ENCODE results near the gene EGFL7.

Gene EGFL7

DNA sequence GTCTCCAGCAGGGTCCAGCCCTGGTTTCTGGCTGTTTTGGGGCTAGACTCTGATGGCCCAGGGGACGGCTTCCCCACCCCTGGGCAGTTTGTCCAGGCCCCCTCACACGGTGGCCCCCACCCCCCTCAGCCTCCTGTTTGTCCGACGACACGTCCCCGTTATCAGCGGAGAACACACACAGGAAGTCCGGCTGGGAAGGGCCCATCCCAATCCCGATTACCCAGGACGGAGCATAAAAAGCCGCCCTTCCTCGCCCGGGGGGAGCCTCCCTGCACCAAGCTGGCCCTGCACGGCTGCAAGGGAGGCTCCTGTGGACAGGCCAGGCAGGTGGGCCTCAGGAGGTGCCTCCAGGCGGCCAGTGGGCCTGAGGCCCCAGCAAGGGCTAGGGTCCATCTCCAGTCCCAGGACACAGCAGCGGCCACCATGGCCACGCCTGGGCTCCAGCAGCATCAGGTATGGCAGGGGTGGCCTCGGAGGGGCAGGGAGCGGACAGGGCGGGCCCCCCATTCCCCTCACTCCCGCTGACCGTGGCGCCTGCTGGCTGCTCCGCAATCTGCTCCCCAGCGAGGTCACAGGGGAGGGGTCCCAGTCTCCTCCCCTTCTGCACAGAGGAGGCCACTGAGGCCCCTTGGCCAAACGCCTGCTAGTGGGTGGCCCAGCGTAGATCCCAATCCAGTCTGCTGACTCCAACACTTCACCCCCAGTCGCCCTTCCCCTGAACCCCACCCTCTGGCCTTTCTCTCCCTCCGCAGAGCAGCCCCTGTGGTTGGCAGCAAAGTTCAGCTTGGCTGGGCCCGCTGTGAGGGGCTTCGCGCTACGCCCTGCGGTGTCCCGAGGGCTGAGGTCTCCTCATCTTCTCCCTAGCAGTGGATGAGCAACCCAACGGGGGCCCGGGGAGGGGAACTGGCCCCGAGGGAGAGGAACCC lies at the start of gene EGFL7:
EGFL7 (plus strand) TSS at position 261 of the 926 bp plus-strand sequence. CDS start 5,367 bp downstream, outside the sequence.
- no peak for DNase-seq

DNA sequence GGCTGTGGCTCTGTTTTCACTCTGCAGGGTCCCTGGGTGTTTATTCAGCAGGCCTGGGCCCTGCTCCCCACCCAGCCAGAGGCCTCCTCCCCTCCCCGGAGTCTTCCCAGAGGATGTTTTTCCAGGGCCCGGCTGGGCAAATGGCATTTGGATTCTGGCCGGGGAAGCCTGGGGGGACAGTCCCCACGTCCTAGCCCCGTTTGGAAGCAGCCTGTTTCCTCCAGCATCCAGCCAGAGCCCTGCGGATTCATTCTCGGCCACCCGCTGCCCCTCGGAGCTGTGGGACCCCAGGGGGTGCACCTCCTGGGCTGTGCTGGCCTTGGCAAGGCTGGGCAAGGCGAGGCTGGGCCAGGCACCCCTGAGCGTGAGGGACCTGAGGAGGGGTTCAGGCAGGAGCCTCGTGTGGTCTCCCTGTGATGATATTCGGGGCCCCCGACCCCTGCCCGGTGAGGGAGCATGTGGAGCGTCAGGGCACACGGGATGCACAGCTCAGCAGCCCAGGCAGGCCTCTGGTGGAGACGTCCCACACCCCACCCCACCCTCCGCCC lies 48.8 kb upstream of the EGFL7 start:
- DNase-seq = no peak

DNA sequence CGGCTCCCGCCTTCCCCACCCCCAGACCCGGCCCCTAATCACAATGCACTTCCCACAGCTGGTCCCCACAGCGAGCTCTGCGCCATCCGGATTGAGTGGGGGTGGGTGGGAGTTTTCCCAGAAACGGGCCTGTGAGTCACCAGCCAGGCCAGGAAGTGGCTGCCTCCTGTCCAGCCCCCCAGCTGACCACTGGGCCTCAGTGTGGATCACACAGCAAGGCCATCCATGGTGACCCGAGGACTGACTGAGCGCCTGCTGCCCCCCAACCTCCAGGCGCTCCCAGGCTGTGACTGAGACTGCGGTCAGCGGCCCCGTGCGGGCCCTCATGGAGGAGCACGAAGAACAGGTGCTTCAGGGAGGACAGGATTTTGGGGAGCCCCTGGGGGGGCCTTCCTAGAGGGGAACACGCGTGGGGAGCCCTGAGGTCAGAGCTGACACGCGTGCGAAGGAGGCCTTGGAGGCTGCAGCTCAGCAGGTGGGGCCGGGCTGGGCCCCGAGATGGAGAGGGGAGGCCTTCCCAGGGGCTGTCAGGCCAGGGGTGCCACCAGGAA lies 48.3 kb upstream of the EGFL7 start:
- no peak for DNase-seq

DNA sequence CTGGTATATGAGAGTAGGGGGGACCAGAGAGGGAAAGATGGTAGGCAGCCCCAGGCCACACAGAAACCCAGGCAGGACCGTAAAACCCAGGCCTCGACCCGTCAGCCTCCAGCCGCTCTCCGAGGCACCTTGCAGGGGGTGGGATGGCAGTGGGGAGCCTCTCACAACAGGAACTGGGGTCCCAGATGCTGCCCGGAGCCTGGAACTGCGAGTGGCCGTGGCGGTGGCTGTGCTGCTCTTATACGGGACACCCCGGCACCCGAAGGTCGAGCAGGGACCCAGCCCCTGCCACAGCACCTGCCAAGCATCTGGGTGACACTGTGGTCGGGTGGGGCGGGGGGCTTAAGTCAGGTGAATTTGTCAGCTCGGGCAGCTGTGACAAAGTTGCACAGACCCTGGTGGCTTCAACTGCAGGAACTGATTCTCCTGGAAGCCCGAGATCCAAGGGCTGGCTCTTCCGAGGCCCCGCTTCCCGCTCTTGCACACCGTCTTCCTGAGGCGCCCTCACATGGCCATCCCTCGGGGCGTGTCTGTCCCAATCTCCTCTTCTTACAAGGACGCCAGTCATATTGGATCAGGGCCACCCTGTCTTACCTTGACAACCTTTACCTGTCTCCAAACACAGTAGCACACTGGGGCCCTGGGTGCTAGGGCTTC lies 47.6 kb upstream of the EGFL7 start:
- DNase-seq = peak; percentile 8

DNA sequence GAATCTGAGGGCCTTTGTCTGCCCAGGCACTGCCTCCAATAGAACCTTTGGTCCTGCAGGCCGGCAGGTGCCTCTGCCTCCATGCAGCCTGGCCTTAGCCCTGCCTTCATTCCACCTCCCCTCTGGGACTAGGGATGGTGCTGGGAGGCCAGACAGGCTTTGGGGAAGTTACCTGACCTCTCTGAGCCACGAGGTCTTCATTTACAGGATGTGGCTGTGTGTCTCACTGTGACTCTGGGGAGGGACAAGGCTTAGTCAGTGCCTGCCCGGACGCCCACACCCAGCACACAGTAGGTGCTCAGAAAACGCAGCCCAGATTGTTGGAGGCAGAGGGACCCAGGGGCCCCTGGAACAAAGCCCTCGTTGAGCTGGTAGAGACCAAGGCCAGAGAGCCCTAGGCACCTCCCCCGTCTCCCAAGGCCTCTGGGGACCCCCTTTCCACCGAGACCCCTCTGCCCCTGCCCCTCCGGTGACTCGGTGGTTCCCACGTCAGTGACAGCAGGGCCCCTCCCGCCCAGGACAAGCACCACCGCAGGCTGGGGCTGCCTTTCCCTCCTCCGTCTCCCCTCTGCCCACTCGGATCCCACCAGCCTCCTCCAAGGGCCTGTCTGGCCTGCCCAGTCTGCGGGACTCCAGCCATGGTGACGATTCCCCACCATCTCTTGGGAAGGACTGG lies 46.9 kb upstream of the EGFL7 start:
- no peak for DNase-seq

DNA sequence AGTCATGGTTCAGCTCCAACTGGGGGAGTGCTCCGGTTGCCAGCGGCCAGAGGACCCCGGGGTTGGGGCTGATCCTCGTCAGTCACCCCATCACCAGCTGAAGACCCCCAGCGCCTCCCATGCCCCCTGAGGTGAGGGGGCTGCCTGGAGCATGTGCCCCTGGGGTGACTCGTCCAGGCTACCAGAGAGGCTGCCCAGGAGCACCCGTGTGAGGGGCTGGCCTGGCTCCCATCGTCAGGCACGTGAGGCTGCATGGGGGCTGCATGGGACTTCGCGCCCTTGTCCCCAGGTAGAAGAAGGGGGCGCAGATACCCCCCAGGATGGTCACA lies 46.4 kb upstream of the EGFL7 start:
- no peak for DNase-seq

DNA sequence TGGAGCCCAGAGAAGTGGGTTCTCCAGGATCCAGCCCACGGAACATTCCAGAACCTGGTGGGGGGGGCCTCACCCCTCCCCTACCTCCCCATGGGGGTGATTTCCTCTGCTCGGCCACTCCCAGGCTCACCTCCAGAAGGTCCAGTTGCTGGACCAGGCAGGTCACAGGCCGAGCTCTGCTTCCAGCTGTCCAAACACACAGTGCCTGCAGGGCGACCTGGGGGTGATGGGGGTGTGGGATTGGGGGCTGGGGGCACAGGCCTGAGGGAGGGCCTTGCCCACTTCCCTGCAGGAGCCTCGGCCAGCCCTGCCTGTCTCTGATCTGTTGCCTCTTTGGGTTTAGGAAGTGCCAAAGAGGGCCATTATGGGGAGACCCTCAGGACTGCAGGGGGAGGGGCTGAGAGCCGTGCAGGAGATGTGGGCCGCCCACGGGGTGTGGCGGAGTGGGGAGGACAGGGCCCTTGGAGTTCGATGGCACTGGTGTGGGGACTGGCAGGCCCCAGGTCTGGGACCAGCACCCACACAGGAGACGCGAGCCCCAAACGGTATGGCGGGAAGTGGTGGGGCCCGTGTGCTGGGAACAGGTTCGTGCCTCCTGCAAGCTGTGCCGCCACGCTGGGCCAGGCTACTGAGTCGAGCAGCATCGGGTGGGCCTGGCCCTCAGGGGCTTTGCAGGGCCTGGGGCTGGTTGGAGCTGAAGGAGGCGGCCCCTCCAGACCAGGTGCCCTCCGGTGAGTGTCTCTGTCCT lies 45.6 kb upstream of the EGFL7 start:
- no peak for DNase-seq

DNA sequence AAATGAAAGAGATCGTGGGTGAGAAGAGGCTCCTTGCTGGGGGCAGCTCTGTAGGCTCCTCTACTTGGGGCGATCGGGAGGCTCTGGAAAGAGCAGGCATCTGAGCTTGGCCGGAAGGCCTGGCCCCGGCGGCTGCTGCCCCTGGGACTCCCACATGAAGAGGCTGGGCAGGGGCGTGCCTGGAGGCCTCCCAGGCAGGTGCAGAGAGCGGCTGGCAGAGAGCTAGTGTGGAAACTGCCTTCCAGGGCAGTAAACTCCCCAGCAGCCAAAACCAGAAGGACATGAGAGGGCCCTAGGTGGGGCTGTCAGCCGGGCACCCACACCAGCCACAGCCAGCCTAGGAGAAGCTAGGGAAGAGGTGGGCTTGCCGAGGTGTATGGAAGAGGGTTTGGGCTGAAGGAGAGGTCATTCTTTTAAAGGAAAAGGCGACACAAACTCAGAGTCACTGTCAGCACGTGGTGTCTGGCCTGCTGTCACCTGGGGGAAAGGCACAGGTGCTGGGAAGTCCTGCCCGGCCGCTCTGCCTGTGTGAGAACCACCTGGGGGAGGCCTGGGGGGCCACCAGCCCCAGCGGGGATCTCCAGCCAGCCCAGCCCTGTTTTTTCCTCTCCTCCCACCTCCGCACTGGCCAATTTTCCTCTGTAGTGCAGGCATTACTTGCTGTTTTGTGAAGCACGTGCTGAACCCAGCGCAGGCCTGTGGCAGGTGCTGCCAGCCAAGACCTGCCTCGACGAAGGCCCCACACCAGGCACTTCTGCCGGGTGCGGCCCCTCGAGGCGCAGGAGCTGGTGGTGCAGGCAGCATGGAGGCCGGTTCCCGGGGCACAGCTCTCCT lies 44.8 kb upstream of the EGFL7 start:
- DNase-seq = peak; percentile 18

DNA sequence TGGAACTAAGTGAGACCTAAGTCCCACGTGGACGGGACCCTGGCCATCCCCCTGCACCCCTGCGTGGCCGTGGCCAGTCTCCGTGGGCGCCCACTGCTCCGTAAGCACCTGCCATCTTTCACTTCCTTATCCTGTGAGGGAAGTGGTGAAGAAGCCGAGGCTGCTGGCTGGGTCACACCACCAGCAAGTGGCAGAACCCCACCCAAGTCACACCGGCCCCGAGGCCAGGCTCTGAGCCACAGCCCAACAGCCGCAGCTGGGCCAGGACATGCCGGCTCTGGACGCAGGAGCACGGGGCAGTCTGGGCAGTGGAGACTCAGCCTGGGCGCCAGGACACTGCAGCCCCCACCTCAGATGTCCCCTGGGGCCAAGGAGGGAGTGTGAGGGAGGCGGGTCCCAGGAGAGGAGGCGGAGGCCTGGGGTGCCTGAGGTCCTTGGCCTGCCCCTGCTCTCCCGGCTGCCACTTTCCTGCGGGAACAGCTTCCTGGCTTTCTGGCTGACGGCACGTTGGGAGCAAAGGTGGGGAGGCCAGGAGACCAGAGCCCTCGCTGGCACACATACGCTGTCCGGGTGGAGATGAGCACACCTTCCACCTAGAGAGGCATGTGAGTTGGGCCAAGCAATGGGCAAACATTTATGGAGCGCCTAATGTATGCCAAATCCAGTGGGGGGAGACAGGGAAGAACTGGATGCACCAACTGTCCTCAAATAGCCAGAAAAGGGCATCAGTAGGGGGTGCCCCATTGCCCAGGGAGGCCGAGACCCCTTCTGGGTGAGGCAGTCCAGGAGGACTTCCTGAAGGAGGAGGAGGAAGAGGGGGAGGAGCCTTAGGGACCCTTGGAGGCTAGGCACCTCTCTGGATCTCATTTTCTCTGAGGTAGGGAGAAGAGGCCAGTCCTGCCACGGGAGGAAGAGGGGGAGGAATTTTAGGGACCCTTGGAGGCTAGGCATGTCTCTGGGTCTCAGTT lies 43.9 kb upstream of the EGFL7 start:
- DNase-seq = no peak

DNA sequence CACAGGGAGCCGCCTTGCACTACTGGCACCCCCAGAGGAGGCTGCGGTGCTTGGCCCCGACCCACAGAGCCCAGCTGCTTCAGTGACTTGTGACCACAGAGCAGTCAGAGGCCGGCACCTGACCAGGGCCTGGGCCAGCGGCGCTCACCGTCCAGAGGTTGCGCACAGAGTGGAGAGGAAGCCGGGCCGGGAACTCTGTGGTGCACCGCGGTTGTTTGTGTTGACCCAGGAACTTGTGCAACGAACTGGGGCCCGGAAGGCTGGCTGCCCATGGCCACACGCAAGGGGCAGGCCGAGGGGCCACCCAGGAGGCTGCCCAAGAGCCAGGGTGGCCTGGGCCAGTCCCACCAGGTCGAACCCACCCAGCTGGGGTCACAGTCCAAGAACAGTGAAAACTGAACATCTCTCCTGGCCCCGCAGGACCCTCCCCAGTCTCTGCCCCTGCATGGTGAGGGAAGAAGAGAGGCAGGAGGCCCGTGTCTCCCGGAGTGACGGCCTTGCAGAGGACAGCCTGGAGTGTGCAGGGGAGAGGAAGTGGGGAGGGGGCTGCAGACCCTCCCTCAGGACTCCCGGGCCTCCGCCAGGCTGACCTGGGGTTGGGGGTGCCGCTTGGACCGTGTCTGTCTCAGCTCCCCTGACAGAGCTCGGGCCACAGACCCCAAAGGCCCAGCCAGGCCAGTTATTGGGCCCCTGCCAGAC lies 42.8 kb upstream of the EGFL7 start:
- DNase-seq = no peak

DNA sequence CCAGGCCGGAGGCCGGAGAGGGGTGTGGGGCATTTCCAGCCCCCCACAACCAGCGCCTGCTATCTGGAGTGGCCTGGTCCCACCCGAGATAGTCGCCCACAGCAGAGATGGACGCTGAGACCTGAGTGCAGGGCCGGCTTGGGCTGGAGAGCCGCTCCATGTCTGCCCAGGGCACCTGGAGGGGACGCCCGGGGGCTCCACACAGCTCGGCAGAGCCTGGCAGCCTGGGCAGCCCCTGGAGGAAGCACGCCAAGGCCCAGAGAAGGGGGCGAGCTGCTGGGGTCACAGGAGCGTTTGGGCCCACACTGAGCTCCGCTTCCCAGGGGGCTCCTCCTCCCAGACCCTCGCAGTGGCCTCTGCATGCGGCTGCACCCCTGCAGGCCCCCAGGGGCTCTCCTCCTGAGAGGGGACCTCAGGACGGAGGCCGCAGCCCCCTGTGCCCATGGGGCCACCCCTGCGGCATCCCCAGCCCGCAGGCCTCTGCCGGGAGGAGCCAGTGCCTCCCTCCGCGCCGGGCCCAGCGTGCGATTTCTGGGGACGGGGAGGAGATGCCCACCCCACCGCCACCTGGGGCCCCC lies 42.2 kb upstream of the EGFL7 start:
- no peak for DNase-seq

DNA sequence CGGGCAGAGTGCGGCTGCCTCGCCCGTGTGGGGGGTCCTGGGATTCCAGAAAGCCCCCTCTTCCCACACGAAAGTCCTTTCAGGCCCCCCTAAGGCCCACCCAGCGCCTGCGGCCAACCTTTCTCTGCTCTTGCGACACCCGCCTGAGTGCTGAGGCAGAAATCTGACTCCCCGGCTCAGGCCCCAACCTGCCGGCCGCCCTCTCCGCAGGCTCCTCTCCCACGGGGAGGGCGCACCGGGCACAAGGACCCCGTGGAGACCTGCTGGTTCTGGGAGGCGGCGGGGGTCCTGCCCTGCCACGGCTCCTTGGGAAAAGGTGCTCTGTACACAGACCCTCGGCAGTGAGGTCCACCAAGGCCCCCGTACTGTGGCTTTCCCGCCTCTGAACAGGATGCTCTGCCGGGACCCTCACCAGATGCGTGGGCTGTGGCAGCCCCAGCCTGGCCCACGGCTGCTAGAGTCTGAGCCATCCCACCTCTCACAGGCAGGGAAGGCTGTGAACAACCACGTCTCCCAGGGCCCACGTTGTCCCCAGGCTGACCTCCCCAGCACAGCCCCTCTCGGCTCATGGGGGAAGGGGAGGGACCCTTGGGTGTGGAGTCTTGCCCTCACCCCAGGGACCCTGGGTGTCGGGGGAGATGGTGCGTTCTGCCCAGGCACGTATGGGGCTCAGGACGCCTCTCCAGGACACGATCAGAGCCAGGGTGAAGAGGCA lies 41.5 kb upstream of the EGFL7 start:
- DNase-seq = no peak

DNA sequence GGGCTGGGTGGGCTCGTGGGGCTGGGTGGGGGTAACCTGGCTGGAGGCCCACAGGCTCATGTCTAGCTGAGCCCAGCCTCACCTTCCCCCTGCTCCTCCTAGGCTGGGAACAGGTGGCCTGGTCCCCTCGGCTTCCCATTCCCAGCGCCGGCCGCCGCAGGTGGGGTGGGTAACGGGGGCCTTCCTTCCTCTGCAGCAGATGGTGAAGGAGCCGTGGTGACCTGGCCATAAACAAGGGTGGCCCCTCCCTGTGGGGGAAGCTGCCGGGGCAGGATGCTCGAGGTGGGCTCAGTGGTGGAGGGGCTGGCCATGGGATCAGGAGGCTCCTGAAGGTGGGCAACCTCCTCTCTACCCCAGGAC lies 41.0 kb upstream of the EGFL7 start:
- DNase-seq = no peak

DNA sequence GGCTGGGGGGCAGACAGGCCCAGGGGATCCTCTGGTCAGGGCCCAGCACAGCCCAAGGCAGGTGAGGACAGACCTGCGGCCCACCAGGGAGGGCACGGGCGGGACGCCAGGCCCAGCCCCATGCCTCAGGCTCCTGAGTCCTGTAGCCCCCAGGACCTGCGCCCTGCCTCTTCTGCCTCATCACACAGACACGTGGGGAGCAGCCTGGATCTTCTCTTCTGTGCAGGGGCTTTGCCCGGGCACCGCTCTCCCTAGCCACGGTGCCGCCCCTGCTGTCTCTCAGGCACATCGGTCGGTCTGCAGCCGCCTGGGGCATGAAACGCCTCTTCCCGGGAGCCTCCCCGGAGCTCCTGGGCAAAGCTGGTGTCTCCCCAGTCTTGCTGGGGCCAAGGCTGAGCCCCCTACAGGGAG lies 40.2 kb upstream of the EGFL7 start:
- no peak for DNase-seq

DNA sequence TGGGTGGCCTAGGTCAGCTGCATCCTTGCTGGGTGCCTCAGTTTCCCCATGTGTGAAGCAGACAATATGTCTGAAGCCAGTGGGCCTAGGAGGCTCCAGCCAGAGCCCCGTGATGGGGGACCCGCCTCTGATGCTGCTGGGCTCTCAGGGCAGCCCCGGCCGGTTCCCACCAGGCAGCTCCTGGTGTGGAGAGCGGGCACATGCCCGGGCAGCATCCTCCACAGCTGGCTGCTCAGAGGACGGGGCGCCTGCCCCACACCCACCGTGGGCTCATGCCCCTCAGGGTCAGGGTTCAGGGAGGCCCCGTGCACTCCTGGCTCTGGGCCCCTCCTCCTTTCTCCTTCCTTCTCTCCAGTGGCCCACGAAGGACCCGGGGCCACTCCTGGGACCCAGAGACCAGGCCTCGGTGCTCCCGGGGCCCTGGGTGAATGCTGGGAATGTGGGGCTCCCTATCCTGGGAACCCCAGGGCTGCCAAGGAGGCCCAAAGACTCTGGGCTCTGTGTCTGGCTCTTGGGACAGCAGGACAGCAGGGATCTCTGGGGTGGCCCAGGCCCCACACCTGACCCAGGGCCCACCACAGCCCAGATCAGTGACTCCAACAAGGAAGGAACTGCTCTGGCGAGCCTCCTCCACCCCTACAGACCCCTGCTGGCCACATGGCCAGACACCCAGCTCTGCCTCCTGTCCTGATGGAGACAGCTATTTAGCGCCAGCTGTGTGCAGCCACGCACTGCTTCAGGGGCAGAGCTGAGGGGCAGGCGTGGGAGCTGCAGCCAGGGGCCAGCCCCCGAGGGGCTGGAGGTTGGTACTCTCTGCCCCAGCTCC lies 39.5 kb upstream of the EGFL7 start:
- DNase-seq = no peak

DNA sequence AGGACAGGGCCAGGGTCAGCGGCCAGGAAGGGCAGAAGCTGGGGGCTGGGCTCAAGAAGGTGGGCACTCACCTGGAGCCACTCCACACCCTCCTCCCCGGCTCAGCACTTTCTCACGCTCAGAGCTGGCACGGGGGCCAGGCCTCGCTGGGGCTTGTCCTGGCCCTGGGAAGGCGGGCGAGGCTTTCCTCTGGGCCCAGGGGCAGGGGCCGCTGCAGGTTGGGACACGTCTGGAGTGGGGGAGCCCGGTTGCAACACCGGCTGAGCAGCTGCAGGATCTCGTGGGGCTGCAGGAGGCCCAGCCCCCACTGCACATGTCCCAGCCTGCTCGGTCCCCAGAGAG lies 38.9 kb upstream of the EGFL7 start:
- peak; percentile 46 for DNase-seq

DNA sequence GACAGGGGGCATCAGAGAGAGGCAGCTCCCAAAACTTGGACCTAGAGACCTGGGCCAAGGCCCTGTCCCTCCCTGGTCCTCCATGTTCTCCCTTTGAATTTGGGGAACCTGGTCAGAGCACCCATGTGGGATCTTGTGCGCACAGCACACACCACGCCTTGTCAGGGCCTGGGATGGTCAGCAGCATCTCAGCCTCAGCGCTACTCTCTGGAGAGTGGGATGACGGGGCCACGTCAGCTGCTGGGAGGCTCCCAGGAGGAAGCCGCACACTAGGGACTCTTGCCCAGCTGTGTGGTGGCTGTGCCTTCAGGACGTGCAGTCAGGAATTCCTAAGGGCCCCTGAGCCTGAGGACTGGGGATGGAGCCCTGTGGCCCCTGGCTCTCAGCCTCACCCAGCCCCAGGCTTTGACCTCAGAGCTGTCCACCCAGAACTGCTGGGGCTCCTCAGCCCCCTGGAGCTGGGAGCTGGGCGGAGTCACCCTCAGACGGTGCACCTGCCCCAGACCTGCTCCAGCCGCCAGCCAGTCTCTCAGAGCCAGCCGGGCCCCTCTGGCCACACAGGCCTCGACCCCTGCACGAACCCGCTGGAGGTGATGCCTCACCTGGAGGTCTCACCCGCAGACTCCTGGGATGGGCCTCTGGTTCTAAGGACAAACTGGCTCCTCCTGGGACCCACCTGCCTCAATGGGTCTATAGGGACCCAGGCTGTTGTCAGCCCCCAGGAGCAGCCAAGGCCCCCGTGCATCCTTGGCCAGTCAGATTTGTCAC lies 38.3 kb upstream of the EGFL7 start:
- no peak for DNase-seq

Data from NCI-H526 treated with DMSO at 0.1 percent for 48 hours (cell line).